ENCODE measurements around the gene GSC. TPM values are rescaled to one million over a fixed set of nuclear protein-coding genes. Genes with fewer than 3 reads are reported as not detected.

GSC gene
- total RNA-seq, 1 experiment from 2014 or later: not detected

Other genes starting within 250 kb of the GSC start
- not detected in 2 replicates for gene SERPINA4, start 208.7 kb downstream of the GSC start, total RNA-seq (2014; rRNA removed; shearing (Covaris generic); ENCODE audit: low replicate concordance)
- not detected in 2 replicates for gene SERPINA5, start 188.7 kb downstream of the GSC start, total RNA-seq (2014; rRNA removed; shearing (Covaris generic); ENCODE audit: low replicate concordance)
- not detected in 2 replicates for gene SERPINA3, start 157.7 kb downstream of the GSC start, total RNA-seq (2014; rRNA removed; shearing (Covaris generic); ENCODE audit: low replicate concordance)

Data from Karpas-422 (cell line).